GM23248 (cell line): ENCODE measurements around the gene SLC19A2.

Source experiments
- EZH2 ChIP-seq: fragments of 200-600 bp; sonication (generic); IDR thresholded peaks from 2 replicates; pipeline ENCODE4 v1.6.1; 2018; ENCODE audit warnings: antibody characterized with exemption, mild to moderate bottlenecking; ENCODE audit not compliant: insufficient read depth, poor library complexity, severe bottlenecking
- EZH2phosphoT487 ChIP-seq: fragments of 200-600 bp; sonication (generic); IDR thresholded peaks from 2 replicates; pipeline ENCODE4 v1.6.1; 2018; ENCODE audit warnings: antibody characterized with exemption, moderate library complexity, mild to moderate bottlenecking, low read depth; ENCODE audit not compliant: insufficient read depth

- TF ChIP-seq EZH2 (no peak), EZH2phosphoT487 (no peak)
These were observed 6.1 kb upstream of the SLC19A2 start for GRCh38 chr1:169491845-169492281.
